K562 (cell line): ENCODE measurements around the gene ZNF839. TPM values are rescaled to one million over a fixed set of nuclear protein-coding genes. Genes with fewer than 3 reads are reported as not detected.

Experiments
- ATAC-seq: fragments of 200-7000 bp; cut with Tn5 transposase; 3 replicates; pipeline ENCODE4 v1.9.1; 2020; ENCODE audit warnings: moderate library complexity
- BruUV-seq: library from RNA; stranded (reverse); fragments of 400-500 nt; replicated peaks from 2 replicates; lab custom pipeline; 2021; lab: Mats Ljungman, UMichigan
- CTCF ChIA-PET: fragments of 300-600 bp; formaldehyde crosslinking; extraction: SDS; loops from one replicate; lab custom pipeline; 2021; ENCODE audit warnings: low intra/inter-chr PET ratio; lab: Yijun Ruan, JAX
- POLR2A ChIA-PET: fragments of 300-600, 350-650 bp; sonication (Branson Sonifier 250); formaldehyde crosslinking; extraction: SDS; loops from one replicate; lab custom pipeline; 2021; ENCODE audit warnings: antibody characterized with exemption, inconsistent platforms; lab: Yijun Ruan, JAX
- DNase-seq, 4 experiments: peaks; one replicate each; pipeline versions ENCODE4 v3.0.0 to v3.0.0-alpha.2; 2011 to 2018; ENCODE audit warnings: low spot score in 3 of 4, mixed read lengths in 3 of 4; ENCODE audit errors: extremely low read depth in 1 of 4
- FAIRE-seq: peaks from 2 replicates; lab custom pipeline; 2011; peaks lifted over from hg19 to GRCh38; lab: Jason Lieb, UNC
- H2AFZ ChIP-seq: 2 replicates; pipeline ENCODE4 v1.6.0; 2011; ENCODE audit warnings: low read depth, low read length, control low read depth, inconsistent platforms
- H3K27ac ChIP-seq: fragments of 200-600 bp; 3 replicates; pipeline ENCODE4 v1.8.0; 2011; ENCODE audit warnings: low read depth, mild to moderate bottlenecking, control low read depth, inconsistent platforms, low read length, moderate library complexity, mixed read lengths; ENCODE audit errors: extremely low read depth
- H3K27me3 ChIP-seq, 2 experiments: fragments of 300-600 bp in 1 of 2; 2 replicates in 1 of 2; 3 replicates in 1 of 2; pipeline versions ENCODE4 v1.6.0 to v1.8.0; 2011; ENCODE audit warnings: inconsistent platforms in 2 of 2, low read length in 2 of 2, mild to moderate bottlenecking in 1 of 2, mixed read lengths in 1 of 2, moderate library complexity in 1 of 2; ENCODE audit not compliant: control insufficient read depth in 2 of 2, insufficient read depth in 2 of 2
- H3K36me3 ChIP-seq: fragments of 300-600 bp; 3 replicates; pipeline ENCODE4 v1.8.0; 2011; ENCODE audit warnings: mild to moderate bottlenecking, low read length, inconsistent platforms; ENCODE audit not compliant: control insufficient read depth, insufficient read depth
- H3K4me1 ChIP-seq, 2 experiments: fragments of 200-600 bp in 1 of 2; replicated peaks in 1 of 2; 2 replicates in 1 of 2; 3 replicates in 1 of 2; pipeline versions ENCODE4 v1.5.1 to v1.8.0; 2011; ENCODE audit warnings: inconsistent platforms in 2 of 2, low read length in 2 of 2, mild to moderate bottlenecking in 1 of 2, mixed read lengths in 1 of 2, moderate library complexity in 1 of 2; ENCODE audit not compliant: control insufficient read depth in 2 of 2, insufficient read depth in 2 of 2
- H3K4me2 ChIP-seq: 2 replicates; pipeline ENCODE4 v1.6.1; 2011; ENCODE audit warnings: low read length, control low read depth, inconsistent platforms, mixed read lengths; ENCODE audit not compliant: insufficient read depth
- H3K4me3 ChIP-seq: fragments of 200-600 bp; sonication (generic), shearing (Covaris generic); 2 replicates; pipeline ENCODE4 v1.5.1; 2016; ENCODE audit warnings: control low read depth, inconsistent platforms
- H3K79me2 ChIP-seq: fragments of 200-600 bp; 3 replicates; pipeline ENCODE4 v1.8.0; 2011; ENCODE audit warnings: low read length, inconsistent platforms; ENCODE audit not compliant: control insufficient read depth, insufficient read depth
- H3K9ac ChIP-seq, 2 experiments: 2 replicates each; pipeline versions ENCODE4 v1.6.0 to v1.6.1; 2011; ENCODE audit warnings: low read depth in 2 of 2, low read length in 2 of 2, control low read depth in 1 of 2, inconsistent platforms in 1 of 2, mild to moderate bottlenecking in 1 of 2, mixed read lengths in 1 of 2; ENCODE audit not compliant: insufficient read depth in 1 of 2
- H3K9me1 ChIP-seq: one replicate; pipeline ENCODE4 v1.6.0; 2011; ENCODE audit warnings: inconsistent platforms, mild to moderate bottlenecking, low read length, moderate library complexity; ENCODE audit not compliant: control insufficient read depth, insufficient read depth
- H3K9me3 ChIP-seq: replicated peaks from 2 replicates; pipeline ENCODE4 v1.5.1; 2011; ENCODE audit warnings: low read depth, low read length, inconsistent platforms; ENCODE audit not compliant: control insufficient read depth, insufficient read depth
- H4K20me1 ChIP-seq: replicated peaks from 2 replicates; pipeline ENCODE4 v1.6.1; 2011; ENCODE audit warnings: low read length, inconsistent platforms, mixed read lengths; ENCODE audit not compliant: control insufficient read depth, insufficient read depth
- BRCA1 ChIP-seq, 2 experiments: fragments of 450-650 bp in 1 of 2; sonication (generic) in 1 of 2; formaldehyde crosslinking in 1 of 2; IDR thresholded peaks; 2 replicates each; pipeline versions ENCODE4 v1.5.0 to v1.6.1; 2017 to 2020; ENCODE audit warnings: mild to moderate bottlenecking in 1 of 2, missing genetic modification reagents in 1 of 2
- CAMTA2 ChIP-seq: fragments of 250-450 bp; sonication (Bioruptor Pico); conservative IDR thresholded peaks from 2 replicates; pipeline ENCODE4 v1.5.1; 2022
- THRB ChIP-seq: fragments of 450-650 bp; formaldehyde crosslinking; conservative IDR thresholded peaks from 2 replicates; pipeline ENCODE4 v1.4.0; 2022; ENCODE audit warnings: mild to moderate bottlenecking, missing genetic modification characterization
- ZC3H11A ChIP-seq: IDR thresholded peaks from 2 replicates; pipeline ENCODE4 v1.6.1; 2012; ENCODE audit warnings: low read depth, low read length, improper control_type of control experiment
- ZKSCAN8 ChIP-seq: fragments of 200-800 bp; sonication (Bioruptor generic); IDR thresholded peaks from 2 replicates; pipeline ENCODE4 v1.6.1; 2016; ENCODE audit warnings: missing genetic modification characterization, missing compliant biosample characterization
- WGBS: fragments of 100-300 bp; shearing (Covaris generic); methylation state at CpG from one replicate; pipeline ENCODE4 v1.1.6; 2016; ENCODE audit warnings: low coverage, mixed read lengths; ENCODE audit not compliant: insufficient coverage; ENCODE audit errors: missing lambda C conversion rate; 5-methylcytosine and 5-hydroxymethylcytosine counted together
- in situ Hi-C: fragments of 300-500 bp; cut with MboI; formaldehyde crosslinking; loops from 4 replicates; pipeline ENCODE4 v1.15.0; 2018; ENCODE audit warnings: inconsistent platforms, mixed read lengths
- intact Hi-C: fragments of 100-400 bp; cut with micrococcal nuclease; formaldehyde crosslinking; loops from 2 replicates; pipeline ENCODE4 v1.14.2; 2022
- polyA plus RNA-seq, 8 experiments: library from polyadenylated mRNA; depleted of rRNA in 4 of 8; stranded (reverse) in 5 of 8; unstranded in 3 of 8; fragments of >200 nt; fragmentation: Nextera tagmentation in 2 of 8; fragmentation: Illumina TruSeq in 1 of 8; extraction: Ambion mirVana in 2 of 8; extraction: Trizol in 1 of 8; gene quantifications; 2 replicates each; pipeline versions ENCODE4 v1.2.1 to v1.2.3, GENCODE V29; 2011 to 2014; ENCODE audit warnings: inconsistent platforms in 1 of 8, missing spikeins in 1 of 8
- total RNA-seq, 7 experiments: library from RNA; depleted of rRNA in 6 of 7; stranded (reverse); fragments of >200 nt in 6 of 7; fragmentation: Illumina TruSeq in 2 of 7; extraction: Trizol in 2 of 7; gene quantifications; 2 replicates each; pipeline versions ENCODE4 v1.2.1 to v1.2.3, GENCODE V29; 2011 to 2021; ENCODE audit warnings: low replicate concordance in 1 of 7

Gene ZNF839
- total and polyA plus RNA-seq, 9 of the 15 experiments (the other 6 are each of a cell fraction or from before 2014, with no cell fraction given): 0.42 to 8.4 (median 5.7) TPM

- no peak overlapping the region for H3K9ac ChIP-seq
- POLR2A ChIA-PET: no interaction called here
- no TSS peak for BruUV-seq
- H3K27ac ChIP-seq: no peak overlapping the region
- no peaks in the 10 kb centered on the region for H3K27me3 ChIP-seq
- H3K4me2 ChIP-seq: no peak overlapping the region
- no peak overlapping the region for H2AFZ ChIP-seq
- 56% methylated on average over 2 of the region's 2 CpGs for whole genome bisulfite sequencing
- TF ChIP-seq BRCA1 (IDR thresholded peaks at IDR 0.05) (no peak), BRCA1 (CRISPR knock-in tag; IDR thresholded peaks at IDR 0.05) (no peak), ZC3H11A (no peak), ZKSCAN8 (CRISPR knock-in tag) (no peak), THRB (CRISPR knock-in tag) (no peak), CAMTA2 (no peak)
- intact Hi-C loops (no loop called here), in situ Hi-C loops (no loop called here)
- no peaks in the 10 kb centered on the region for H4K20me1 ChIP-seq
- no peaks in the 10 kb centered on the region for H3K79me2 ChIP-seq
- H3K9me3 ChIP-seq: no peaks in the 10 kb centered on the region
- H3K4me1 ChIP-seq: no peaks in the 10 kb centered on the region; a peak in 1 of 5 replicates
- CTCF ChIA-PET: no interaction called here
- no peaks in the 10 kb centered on the region for H3K9me1 ChIP-seq
- no peak overlapping the region for H3K4me3 ChIP-seq
- no peak for FAIRE-seq
- no peaks in the 10 kb centered on the region for H3K36me3 ChIP-seq
- no peak for DNase-seq
- ATAC-seq: no peak
Measured at GRCh38 chr14:102283631-102284129, 35.9 kb upstream of the ZNF839 start.
